Pulmonary artery endothelial cell (primary cell): Measurements from ENCODE around the gene ZNF710. TPM values are rescaled to one million over a fixed set of nuclear protein-coding genes. Genes with fewer than 3 reads are reported as not detected.
A peak's percentile ranks its signal among the peaks of the same experiment; 100 is the strongest.
"Not testable (repeated sequence)": the region's sequence is repeated elsewhere in the genome, so short reads cannot be mapped to it uniquely, and the experiment has no call there.

Source experiments
- DNase-seq: peaks from one replicate; pipeline ENCODE4 v3.0.0-alpha.2; 2011; ENCODE audit warnings: low read depth, low spot score
- total RNA-seq: library from RNA; depleted of rRNA; stranded (reverse); fragments of >200 nt; gene quantifications from 2 replicates; pipeline ENCODE4 v1.2.3, GENCODE V29; 2014

Gene ZNF710
- total RNA-seq, 1 donor from 2014 or later: 16.0 TPM

GRCh38 chr15:90101969-90102890 is 101.1 kb downstream of the ZNF710 start, which contains the start of gene IDH2:
TSS of gene IDH2 (minus strand) at chr15:90102468. CDS start at chr15:90102390, 78 bp downstream.
- peak; percentile 37 for DNase-seq

DNA sequence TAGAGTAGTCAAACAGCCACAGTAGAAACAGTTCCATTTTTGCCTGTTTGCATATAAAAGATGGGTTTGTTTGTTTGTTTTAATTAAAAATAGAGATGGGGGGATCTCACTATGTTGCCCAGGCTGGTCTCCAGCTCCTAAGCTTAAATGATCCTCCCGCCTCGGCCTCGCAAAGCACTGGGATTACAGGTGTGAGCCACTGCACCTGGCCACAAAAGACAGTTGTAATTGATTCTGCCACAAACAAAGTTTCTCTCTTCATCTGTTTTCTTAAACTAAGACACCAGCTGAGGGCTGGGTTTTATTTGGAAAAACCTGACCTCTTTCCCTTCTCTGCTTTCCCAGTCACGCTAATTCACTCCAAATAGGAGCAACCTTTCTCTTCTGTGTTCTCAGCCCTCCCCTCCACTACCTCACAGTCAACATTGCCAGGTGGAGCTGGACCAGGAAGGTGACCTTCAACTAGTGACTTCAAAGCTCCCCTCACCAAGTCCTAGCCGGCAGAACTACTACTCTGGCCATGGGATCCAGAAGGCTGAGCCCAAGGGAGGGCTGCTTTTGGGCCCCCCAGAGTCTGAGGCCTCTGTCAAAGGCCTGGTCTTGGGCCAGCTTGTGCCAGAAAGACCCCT is 102.7 kb downstream of the ZNF710 start:
- DNase-seq: no peak

GRCh38 chr15:90104551-90104950 is 103.4 kb downstream of the ZNF710 start:
- DNase-seq: no peak

DNA sequence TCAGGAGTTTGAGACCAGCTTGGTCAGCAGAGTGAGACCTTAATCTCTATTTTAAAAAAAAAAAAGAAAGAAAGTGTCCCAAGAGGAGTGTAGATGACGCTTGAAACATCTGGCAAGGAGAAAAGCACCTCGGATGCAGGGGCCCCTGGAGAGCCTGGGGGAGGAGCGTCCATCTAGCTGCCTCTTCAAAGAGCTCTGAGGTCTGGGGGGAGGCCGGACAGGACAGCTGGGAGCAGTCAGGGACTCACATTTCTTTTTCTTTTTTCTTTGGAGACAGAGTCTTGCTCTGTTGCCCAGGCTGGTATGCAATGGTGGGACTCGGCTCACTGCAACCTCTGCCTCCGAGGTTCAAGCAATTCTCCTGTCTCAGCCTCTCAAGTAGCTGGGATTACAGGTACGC is 104.4 kb downstream of the ZNF710 start:
- DNase-seq: no peak

DNA sequence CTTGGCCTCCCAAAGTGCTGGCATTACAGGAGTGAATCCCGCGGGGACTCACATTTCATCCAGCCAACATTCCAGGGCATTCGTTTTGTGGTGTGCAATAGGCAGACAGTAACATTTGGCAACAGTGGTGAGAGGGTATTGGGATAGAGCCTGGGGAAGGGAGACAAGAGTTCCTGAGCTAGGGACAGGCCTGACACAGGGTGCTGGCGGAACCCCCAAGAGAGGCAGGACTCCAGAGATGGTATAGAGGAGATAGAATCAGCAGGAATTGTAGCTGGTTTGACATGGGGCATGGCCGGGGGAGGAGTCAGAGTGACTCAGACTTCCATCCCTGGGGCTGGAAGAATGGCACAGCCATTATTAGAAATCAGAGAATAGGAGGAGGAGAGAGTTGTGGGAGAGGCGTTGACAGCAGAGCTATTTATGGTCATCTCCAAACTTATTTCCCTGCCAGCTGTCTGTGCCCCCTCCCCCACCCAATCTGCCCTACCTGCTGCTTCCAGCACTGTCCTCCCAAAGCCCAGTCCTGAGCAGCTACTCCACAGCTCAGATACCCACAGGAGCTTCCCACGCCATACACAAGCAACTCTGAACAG is 105.5 kb downstream of the ZNF710 start:
- DNase-seq: no peak

DNA sequence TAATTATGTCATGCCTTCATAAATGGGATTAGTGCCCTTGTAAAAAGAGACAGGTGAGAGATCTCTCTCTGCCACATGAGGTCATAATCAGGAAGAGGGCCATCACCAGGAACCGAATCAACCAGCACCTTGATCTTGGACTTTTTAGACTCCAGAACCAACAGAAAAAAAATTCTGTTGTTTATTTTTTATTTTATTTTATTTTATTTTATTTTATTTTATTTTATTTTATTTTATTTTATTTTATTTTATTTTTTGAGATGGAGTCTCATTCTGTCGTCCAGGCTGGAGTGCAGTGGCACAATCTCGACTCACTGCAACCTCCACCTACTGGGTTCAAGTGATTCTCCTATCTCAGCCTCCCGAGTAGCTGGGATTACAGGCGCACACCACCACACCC is 106.9 kb downstream of the ZNF710 start:
- DNase-seq: not testable (repeated sequence)

DNA sequence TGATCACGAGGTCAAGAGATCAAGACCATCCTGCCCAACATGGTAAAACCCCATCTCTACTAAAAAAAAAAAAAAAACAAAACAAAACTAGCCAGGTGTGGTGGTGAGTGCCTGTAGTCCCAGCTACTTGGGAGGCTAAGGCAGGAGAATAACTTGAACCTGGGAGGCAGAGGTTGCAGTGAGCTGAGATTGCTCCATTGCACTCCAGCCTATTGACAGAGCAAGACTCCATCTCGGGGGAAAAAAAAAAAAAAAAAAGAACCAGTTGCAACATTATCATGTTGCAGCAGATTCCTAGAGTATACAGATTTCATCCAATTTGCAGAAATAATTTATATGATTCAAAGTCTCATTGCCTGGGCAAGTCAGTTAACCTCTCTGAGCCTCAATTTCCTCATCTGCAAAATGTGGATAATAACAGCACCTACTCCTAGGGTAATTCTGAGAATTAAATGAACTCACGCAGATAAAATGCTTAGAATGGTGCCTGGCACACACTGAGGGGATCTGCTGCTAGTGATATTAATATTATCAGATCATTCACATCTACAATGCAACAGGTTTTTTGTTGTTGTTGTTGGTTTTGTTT is 108.1 kb downstream of the ZNF710 start:
- DNase-seq: not testable (repeated sequence)

DNA sequence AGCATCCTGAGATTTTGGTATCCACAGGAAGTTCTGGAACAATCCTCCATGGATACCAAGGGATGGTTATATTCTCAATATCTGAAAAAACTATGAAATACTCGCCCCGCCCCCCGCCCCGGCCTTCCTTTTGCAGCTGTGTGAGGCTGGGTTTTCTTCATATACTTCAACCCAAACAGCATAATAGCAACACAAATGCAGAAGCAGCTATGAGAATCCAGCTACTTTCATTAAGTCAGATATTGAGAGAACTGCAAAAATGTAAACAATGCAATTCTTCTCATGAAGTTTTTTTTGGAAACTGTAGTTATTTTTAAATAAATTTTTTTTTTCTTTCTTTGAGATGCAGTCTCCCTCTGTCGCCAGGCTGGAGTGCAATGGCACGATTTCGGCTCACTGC is 112.0 kb downstream of the ZNF710 start:
- no peak for DNase-seq

- no peak for DNase-seq
Measured at GRCh38 chr15:90114451-90114901, 113.4 kb downstream of the ZNF710 start.

GRCh38 chr15:90115783-90116182 is 114.7 kb downstream of the ZNF710 start:
- no peak for DNase-seq

- DNase-seq: no peak
Measured at GRCh38 chr15:90119367-90119766, 118.2 kb downstream of the ZNF710 start.

DNA sequence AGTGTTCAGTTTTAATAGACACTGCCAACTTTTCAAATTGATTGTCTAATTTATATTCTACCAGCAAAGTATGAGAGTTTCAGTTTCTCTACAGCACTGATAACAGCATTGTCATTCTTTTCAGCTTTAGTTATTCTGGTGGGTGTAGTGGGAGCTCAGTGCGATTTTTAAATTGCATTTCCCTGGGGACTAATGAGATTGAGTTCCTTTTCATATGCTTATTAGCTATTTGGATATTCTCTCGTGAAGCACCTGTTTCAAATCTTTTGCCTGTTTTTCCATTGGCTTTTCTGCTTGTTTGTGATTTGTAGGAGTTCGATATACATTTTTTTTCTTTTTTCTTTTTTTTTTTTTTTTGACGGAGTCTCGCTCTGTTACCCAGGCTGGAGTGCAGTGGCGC is 120.0 kb downstream of the ZNF710 start:
- DNase-seq: no peak

DNA sequence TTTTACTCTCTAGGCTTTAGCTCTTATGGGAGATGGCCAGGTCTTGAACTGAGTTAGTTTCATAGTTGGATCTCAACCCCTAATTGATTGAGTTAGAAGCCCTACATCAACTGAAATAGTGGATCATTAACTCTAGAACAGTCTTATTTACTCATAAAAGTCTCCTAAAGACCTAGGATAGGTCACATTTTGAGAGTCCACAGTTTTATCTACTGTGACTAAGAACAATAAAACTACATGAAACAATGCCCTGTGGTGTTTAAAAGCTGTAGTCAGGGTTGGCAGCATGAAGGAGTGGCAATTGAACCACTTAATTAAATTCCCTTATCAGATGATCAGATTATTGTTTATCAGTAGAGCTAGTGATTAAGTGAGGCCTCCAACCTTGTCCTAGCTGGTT is 123.4 kb downstream of the ZNF710 start:
- DNase-seq: no peak

DNA sequence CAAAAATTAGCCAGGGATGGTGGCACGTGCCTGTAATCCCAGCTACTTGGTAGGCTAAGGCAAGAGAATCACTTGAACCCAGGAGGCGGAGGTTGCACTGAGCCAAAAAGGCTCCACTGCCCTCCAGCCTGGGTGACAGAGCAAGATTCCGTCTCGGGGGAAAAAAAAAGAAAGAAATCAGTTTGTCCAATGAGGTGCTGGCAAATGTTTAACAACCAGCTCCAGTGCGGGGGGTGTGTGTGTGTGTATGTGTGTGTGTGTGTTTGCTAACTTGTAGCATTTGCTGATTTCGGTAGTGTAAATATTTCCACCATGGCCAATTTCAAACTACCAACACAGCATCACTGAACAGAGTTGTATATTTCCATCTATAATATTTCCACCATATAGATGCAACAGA is 124.9 kb downstream of the ZNF710 start:
- DNase-seq: no peak

GRCh38 chr15:90126596-90127435 is 125.7 kb downstream of the ZNF710 start:
- no peak for DNase-seq

- no peak for DNase-seq
Measured at GRCh38 chr15:90130291-90130690, 129.2 kb downstream of the ZNF710 start.

Other genes with a start within 250 kb of the ZNF710 start
- 0.14 TPM in 1 of 2 replicates, not detected in the other for gene MESP2, start 225.0 kb upstream of the ZNF710 start, total RNA-seq
- 35.6 and 41.0 TPM in 2 replicates for gene ANPEP, start 186.5 kb upstream of the ZNF710 start, total RNA-seq
- gene AP3S2, start 107.3 kb upstream of the ZNF710 start, total RNA-seq: 19.5 and 35.1 TPM in 2 replicates
- 12.5 and 13.0 TPM in 2 replicates for gene ARPIN, start 88.4 kb upstream of the ZNF710 start, total RNA-seq
- gene IDH2, start 101.1 kb downstream of the ZNF710 start, total RNA-seq: 59.2 and 135 TPM in 2 replicates
- 12.5 and 15.9 TPM in 2 replicates for gene SEMA4B, start 200.0 kb downstream of the ZNF710 start, total RNA-seq
- gene CIB1, start 232.6 kb downstream of the ZNF710 start, total RNA-seq: 33.4 and 44.6 TPM in 2 replicates
- gene GDPGP1, start 232.9 kb downstream of the ZNF710 start, total RNA-seq: 7.3 and 10.2 TPM in 2 replicates
- gene TTLL13, start 248.2 kb downstream of the ZNF710 start, total RNA-seq: 0.04 TPM in 1 of 2 replicates, not detected in the other